Renal cortex interstitium (tissue), 11 donors: ENCODE results near the gene NGF. TPM values are rescaled to one million over a fixed set of nuclear protein-coding genes. Genes with fewer than 3 reads are reported as not detected.

Experiments used
- DNase-seq, 11 donors: peaks; one replicate each; pipeline ENCODE4 v3.0.0-alpha.2; 2013; ENCODE audit warnings: low read depth in 9 of 11, low spot score in 4 of 11; ENCODE audit errors: extremely low read depth in 1 of 11
- polyA plus RNA-seq, 3 donors: library from polyadenylated mRNA; unstranded; fragments of 120-200 nt; gene quantifications; one replicate each; pipeline ENCODE4 v1.2.1, GENCODE V29; 2013; ENCODE audit not compliant: insufficient read length in 3 of 3

The NGF gene
- polyA plus RNA-seq, 3 donors = 1.1 to 2.5 (median 2.1) TPM

- DNase-seq = no peak
These were observed 46.3 kb downstream of the NGF start for GRCh38 chr1:115291741-115292140.

- no peak for DNase-seq
These were observed 48.1 kb downstream of the NGF start for GRCh38 chr1:115289940-115290339.

GRCh38 chr1:115288591-115289198 is 49.4 kb downstream of the NGF start:
- no peak for DNase-seq

- no peak for DNase-seq
These were observed 51.4 kb downstream of the NGF start for GRCh38 chr1:115286431-115287205.

- DNase-seq = no peak
These were observed 53.8 kb downstream of the NGF start for GRCh38 chr1:115284209-115284608.

- DNase-seq = no peak
These were observed 54.3 kb downstream of the NGF start for GRCh38 chr1:115283681-115284146.

GRCh38 chr1:115283249-115283648 is 54.8 kb downstream of the NGF start:
- DNase-seq = no peak

- peak in 4 of 11 donors; percentile 36 to 54 (median 42) for DNase-seq
These were observed 55.2 kb downstream of the NGF start for GRCh38 chr1:115282807-115283208.

- no peak for DNase-seq
These were observed 56.9 kb downstream of the NGF start for GRCh38 chr1:115281143-115281542.

- DNase-seq = no peak
These were observed 58.0 kb downstream of the NGF start for GRCh38 chr1:115280064-115280463.

GRCh38 chr1:115278211-115278610 is 59.8 kb downstream of the NGF start:
- peak in 3 of 11 donors; percentile 45 to 65 (median 56) for DNase-seq

- no peak for DNase-seq
These were observed 60.8 kb downstream of the NGF start for GRCh38 chr1:115277276-115277675.

- no peak for DNase-seq
These were observed 62.8 kb downstream of the NGF start for GRCh38 chr1:115275216-115275615.

- DNase-seq = no peak
These were observed 63.6 kb downstream of the NGF start for GRCh38 chr1:115274467-115274866.

- peak in 8 of 11 donors; percentile 51 to 81 (median 68) for DNase-seq
These were observed 71.2 kb downstream of the NGF start for GRCh38 chr1:115266729-115267421.

- DNase-seq = no peak
These were observed 73.0 kb downstream of the NGF start for GRCh38 chr1:115265099-115265498.

GRCh38 chr1:115262886-115263285 is 75.2 kb downstream of the NGF start:
- no peak for DNase-seq

- no peak for DNase-seq
These were observed 76.6 kb downstream of the NGF start for GRCh38 chr1:115261496-115261895.

GRCh38 chr1:115258302-115258866 is 79.7 kb downstream of the NGF start:
- DNase-seq = no peak

- no peak for DNase-seq
These were observed 80.5 kb downstream of the NGF start for GRCh38 chr1:115257591-115257990.
